GM21526 (cell line): ENCODE measurements around the gene PRG3.

Experiments used
- ATAC-seq: cut with Tn5 transposase; IDR thresholded peaks from one replicate; pipeline ENCODE4 v1.9.1; 2021; ENCODE audit warnings: moderate library complexity; ENCODE audit not compliant: unreplicated experiment, low FRiP score

Gene PRG3

DNA sequence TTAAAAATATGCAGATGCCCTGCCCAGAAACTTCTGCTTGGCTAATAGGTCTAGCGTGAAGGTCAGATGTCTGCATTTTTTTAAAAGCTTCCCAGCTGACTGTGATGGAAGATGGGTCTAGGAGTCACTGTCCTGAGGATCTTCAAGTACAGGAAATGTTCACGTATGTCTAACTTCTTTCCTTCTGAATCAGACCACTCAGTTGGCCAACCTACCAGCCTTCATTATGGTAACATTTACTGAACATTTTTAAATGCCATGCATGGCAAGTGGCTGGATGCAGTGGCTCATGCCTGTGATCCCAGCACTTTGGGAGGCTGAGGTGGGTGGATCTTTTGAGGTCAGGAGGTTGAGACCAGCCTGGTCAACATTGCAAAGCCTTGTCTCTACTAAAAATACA lies 10.6 kb upstream of the PRG3 start:
- no peak for ATAC-seq

DNA sequence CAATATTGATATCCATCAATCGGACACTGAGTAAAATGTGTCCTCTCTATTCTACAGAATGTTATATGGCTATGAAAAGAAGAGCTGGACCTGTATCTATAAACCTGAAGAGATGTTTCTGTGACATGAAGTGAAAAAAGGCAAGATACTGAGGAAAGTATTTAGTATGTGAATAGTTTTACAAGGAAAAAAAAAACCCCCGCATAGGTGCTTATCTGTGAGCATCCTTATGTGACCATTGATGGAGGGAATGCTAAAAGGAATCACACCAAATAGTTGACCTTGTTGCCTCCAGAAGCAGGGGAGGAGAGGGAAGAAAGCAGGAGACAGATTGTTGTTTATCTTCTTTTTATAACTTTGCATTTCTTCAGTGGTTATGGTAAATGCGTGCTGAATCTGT lies 10.2 kb upstream of the PRG3 start:
- no peak for ATAC-seq

DNA sequence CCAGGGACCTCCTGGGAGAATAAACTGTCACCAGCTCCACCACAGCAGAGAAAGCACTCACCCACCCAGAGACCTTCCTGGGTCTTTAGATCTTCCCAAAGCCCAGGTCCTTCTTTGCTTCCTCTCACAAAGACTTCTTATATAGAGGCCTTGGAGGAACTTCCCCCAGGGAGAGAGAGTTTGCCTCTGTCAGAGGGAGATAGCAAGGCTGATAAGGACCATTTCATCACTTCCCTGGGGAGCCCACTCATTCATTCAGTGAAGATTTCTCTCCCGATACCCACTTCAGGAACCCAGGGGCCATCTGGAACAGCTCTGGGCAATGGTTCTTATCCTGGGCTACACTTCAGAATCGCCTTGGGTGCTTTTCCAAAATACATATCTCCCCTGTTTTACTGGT lies 9.6 kb upstream of the PRG3 start, which contains the start of gene PRG2:
TSS of gene PRG2 (minus strand) at position 116 of the 400 bp plus-strand sequence. CDS start 706 bp downstream, outside the sequence.
- no peak for ATAC-seq

DNA sequence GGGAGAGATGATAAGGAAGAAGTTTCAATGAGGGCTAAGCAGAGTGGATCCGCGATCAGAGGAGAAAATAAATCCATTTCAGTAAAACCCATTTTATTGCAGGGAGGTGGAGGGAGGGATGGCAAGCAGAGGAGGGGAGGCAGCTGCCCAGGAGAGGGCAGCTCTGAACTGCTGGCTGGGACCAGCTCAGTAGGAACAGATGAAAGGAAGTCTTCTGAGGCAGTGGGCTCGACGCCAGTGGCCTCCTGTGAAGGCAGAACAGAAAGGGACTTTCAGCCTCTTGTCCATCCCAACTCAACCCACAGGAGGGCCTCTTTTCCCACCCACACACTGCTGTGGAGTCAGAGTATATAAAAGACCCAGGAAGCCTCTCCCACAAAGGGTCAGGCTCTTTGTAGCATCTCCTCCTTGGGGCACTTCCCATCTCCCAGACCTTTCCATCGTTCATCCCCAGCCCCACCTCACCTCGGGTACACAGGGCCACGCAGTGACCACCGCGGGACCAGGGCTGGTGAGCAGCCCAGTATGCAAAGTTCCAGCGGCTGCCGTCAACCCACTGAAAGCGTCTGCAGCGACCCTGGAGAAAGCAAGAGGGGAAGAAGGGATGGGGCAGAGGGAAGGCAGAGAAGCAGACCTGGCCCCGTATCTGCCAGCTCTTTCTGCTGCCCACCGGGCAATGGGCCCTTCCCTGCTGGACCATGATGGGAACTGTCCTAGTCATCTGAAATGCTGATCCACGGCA lies 6.5 kb upstream of the PRG3 start:
- no peak for ATAC-seq

DNA sequence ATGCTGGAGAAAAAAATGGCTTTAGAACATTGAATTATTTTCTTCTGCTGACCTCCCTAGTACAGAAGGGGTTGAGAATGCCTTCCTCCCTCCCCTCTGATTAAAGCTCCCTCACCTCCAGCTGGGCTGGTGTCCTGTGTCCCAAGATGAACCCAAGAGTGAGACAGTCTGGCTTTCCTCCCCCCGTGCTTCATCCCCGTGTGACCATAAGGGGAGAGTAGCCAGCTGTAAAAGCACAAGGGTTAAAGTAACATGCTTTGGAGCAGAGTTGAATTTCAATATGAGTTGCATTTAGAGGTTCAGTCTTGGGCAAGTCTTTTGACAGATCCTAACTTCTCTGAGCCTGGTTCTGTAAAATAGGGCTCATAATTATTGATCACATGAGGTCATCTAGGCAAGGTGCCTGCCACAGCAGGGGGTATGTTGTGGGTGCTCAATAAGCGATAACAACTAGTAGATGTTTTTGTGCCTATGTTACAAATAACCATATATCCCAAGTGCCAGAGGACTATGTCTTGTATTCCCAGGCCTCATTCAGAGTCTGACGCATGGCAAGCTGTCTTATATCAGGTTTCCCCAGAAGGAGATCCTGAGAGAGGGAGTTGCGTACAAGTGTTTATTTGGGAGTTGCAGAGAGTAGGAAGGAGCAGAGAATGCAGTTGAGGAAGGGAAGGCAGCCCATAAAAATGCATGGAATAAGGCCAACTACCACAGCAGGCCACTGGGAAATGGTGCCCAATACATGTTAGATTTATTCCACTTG lies 5.4 kb upstream of the PRG3 start:
- no peak for ATAC-seq

DNA sequence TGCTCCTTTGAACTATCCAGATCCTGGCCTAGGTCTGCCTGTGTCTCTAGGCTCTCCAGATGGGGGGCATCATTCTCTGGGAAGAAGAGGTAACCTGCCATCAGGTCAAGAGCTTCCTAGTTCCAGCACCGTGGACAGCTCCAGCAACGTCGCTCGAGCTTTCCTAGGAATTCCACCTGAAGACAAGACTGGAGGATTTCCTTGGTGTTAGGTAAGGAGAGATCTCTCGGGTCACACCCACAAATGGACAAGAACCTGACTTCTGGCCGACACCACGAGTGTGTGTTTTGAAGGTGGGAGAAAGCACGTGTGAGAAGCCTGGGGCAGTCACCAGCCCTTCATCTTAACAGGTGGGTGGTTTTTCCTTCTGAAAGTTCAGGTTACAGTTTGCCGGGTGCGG lies 1.2 kb downstream of the PRG3 start:
- ATAC-seq, result no peak

DNA sequence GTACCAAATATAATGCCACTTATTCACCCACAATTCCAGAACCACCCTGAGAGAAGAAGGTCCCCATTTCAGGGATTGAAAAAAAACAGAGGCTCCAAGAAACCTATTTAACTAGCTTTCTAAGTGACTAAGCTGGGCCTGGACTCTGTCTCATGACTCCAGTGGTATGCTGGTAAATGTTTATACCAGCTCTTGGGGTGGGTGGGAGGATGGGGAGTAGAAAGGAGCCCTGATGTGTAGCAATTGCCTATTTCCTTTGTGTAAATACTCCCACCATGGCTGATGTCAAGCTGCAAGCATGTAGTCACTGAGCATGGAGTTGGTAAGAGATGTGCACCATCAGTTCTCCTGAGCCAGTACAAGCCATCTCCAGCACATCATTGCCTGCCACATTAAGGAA lies 2.8 kb downstream of the PRG3 start:
- no peak for ATAC-seq

DNA sequence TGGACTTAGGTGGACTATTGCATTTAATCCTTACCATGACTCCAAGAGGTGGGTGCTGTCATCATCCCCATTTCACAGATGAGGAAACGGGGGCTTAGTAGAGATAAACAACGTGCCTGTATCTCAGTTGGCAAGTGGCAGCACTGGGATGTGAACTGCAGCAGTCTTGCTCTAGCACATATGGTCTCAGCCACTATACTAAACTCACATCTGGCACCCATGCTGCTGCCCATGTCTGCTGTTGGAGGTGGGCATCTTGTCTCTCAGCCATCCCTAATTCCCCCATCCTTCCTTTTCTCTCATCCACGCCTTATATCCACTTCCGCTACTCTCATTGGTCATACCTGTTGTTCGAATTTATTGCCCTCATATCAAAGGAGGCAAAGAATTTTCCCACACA lies 3.8 kb downstream of the PRG3 start:
- no peak for ATAC-seq

DNA sequence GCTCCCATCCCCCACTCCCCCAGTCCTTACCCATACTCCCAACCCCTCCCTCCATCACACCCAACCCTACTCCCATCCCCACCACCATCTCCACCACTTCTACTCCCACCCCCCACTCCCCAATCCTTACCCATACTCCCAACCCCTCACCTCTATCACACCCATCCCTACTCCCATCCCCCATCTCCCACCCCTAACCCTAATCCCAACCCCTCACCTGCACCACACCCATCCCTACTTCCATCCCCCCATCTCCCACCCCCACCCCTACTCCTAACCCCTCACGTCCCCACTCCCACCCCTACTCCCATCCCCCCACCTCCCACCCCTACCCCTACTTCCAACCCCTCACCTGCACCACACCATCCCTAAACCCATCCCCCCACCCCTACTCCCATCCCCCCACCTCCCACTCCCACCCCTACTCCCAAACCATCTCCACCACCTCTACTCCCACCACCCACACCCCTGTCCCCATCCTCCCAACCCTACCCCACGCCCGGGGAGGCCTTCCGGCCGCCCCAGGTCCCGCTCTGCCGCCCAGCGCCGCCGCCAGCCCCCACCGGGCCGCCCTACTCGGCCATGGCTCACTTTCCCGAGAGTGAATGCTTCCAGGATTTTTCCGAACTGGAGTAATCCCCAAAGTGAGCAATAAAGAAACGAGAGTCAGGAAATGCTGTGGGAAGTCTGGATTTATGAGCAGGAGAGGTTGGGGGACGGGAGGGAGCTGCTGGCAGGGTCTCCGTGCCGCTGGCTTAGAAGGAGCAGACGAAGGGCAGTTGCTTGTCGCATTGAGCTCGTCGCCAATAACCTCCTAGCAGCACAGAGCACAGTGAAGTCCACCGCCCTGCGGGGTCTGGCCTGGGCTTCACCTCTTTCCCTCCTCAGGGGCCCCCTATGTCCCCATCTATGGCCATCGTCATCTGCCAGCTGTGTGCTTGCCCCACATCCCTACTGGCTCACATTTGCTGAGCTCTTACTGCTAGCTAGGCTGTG lies 4.6 kb downstream of the PRG3 start:
- no peak for ATAC-seq

DNA sequence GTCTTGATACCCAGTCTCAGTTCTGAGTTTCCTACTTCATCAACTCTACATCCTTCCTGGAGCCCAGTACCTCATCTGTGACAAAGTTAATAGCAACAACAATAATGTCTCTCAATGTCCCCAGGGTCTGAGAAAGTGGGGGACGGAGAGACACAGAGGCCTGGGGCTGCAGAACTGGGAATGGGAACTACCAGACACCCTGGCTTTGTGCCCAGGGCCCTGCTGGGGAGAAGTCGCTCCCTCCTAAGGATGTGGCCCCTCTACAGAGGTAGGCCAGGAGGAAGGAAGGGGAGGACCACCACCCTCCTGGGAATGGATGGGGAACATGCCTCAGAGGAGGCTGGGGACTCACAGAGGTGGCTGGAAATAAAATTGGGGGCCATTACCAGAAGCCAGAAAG lies 5.5 kb downstream of the PRG3 start:
- no peak for ATAC-seq

DNA sequence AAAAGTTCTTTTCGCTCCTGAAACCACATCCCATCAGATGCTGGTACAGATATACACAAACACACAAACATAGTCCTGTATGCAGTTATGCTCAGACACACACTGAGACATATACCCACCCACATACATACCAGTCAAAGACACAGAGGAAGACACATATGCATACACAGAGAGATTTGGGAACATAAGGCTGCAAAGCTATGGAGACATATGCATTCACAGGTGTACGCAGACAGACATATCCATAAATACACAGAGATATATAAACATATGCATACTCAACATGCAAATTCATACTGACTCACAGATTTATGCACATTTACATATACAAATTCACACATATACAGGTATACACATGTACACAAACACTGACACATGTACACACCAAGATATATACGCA lies 6.0 kb downstream of the PRG3 start:
- ATAC-seq, result no peak

DNA sequence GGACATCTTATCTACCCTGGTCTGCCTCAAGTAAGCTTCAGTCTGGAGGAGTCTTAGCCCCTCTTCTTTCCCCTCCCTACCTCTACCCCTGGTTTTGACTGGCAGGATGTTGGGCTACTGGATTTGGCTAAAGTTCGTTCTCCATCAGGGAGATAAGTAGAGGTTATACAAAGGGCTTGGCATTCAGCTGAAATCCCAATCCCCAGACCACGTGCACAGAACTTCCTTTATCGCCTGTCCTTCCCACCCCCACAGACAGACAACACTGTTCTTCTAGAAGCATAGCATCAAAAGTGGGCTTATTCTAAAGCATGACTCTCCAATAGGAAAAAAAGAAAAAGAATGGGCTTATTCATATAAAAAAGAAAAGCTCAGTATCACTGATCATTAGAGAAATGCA lies 7.8 kb downstream of the PRG3 start:
- ATAC-seq, result no peak

DNA sequence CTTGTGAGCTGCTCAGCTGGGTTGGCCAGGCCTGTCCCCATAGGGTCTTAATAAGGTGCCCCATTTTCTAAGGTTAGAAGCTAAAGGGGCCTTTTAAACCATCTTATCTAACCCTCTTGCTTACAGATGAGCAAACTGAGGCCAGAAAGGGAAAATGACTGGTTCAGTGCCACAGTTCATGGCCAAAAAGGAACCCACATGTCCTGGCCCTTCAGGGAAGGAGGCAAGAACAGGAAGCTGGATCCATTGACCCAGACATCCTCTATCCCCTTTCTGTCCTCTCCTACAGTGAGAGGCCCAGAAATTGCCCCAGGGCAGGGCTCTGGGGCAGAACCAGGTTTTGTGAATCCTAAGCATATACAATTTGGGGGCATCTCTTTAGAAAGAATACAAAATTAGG lies 10.0 kb downstream of the PRG3 start:
- no peak for ATAC-seq

DNA sequence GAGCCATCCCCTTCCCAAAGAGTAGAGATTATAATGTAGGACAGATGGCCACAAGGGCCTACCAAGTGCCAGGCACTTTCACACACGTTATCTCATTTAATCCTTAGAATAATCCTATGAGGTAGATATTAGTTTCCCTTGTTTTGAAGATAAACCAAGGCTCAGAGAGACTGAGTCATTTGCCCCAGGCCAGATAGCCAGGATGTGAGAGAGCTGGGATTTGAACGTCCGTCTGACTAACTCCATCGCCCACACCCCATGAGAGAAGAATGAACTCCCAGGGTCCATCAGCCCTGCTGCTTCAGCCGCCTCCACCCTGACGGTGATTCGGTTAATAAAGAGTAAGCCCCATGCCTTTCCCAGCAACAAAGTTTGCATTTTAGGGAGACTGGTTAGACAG lies 10.7 kb downstream of the PRG3 start:
- no peak for ATAC-seq

DNA sequence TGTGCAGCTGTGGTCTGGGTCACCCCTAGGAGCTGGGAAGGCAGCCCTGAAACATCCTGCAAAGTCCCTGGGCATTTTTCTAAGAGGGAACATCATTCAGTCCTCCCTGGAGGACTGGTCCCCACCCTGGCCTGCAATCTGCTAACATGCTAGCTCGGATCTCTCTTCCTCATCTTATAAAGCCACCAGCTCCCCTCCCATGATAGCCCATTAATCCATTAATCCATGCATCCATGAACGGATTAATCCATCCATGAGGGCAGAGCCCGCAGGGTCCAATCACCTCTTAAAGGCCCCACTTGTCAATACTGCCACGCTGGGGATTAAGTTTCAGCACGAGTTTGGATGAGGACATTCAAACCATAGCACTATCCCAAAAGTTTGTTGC lies 12.1 kb downstream of the PRG3 start:
- no peak for ATAC-seq

DNA sequence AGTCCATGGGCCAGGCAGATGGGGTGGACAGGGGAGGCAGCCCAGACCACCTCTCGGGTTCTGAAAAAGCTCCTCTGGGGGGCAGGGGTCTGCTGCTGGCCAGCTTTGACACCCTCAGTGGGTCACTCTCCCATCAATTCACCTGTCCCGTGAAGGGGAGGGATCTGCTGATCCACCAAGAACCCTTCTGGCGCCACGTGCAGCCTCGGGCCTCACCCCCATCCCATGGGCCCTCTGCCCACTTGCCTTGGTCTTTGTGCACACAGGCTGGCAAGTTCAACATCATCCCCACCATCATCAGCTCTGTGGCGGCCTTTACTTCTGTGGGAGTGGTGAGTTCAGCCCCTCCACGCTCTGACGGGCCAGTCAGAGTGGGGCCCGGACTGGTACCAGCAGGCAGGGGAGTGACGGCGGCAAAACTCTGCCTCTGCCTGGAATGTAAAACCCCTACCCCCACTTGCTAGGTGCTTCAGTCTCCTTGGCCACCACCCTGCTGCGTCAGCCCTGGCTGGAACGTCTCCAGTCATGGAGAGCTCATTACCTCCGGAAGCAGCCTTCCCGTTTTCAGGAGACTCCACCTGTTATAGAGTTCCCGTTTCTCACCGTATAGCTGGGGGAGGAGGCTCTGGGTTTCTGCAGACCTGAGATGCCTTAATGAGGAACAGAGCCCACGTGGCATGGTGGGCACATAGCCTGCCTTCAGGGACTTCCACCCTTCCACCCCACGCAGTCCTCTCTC lies 12.7 kb downstream of the PRG3 start:
- ATAC-seq, result no peak

DNA sequence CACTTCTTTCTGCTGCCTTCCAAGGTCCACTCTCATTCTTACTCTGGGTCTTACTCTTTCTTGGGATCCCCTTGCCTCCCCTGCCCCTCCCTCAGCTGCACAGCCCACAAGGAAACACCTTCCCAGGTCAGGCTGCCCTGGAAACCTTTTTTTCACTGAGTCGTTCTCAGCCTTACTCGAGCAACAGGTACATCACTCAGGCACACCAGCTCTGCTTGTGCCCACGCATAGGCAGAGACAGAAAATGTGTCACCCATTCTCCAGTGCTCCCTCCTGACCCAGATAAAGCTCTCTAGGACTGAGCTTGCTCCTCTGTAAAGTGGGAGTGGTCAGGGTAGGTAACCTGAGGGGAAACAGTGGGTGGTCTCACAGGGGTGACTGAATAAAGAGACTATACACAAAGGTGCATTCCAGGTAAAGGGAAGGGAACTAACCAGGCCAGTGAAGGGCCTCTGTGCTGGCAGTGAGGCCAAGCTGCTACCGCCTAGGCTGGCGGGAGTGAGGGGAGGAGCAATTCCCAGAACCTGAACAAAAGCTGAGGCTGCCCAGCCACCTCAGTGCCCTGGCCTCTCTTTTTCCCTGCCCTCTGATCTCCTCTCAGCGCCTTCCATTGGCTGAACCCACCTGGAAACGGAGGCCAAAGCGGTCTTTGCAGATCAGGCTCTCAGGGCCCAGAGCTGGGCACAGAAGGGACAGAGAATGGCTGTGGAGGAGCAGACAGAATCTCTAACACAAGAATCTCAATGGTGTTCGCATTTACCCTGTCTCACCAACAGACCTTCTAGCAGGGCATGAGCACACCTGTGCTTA lies 15.9 kb downstream of the PRG3 start:
- no peak for ATAC-seq

DNA sequence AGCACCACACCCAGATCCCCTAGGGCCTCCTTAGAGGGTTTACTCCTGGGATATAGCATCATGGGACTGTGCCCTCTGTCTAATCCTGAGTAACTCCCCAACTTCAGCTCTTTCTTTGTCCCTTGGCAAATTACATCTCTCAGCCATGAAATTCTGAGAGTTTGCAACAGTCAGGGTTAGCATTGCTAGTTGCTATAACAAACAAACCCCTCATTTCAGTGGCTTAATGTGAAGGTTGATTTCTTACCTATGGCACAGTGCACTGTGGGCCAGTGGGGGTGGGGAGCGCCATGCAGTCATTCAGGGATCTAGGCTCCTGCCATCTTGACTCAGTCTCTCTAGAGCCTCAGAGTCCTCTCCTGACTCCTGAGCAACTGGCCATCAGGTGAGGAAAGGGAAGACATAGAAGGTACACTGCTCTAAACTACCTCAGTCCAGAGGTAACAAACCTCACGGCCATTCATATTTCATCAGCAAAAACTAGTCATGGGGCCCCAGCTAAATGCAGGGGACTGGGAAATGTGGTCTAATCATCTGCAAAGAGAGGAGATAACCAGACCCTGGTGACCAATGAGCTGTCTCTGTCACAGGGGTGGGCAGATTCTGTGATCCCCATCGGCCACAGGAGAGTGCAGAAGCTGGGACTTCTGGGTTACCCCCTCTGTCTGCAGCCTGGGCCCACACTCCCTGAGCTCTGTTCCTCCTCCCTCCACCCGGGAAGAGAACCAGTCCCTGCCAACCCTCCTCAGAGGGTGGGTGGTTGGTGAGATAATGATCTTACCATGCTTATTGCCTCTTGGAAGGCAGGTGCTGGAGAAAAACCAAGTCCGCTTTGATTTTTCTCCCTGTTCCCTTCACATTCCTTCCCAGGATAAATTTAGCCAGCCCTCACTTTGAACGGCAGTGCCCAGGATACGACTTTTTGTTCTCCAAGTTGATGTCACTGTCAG lies 17.5 kb downstream of the PRG3 start:
- no peak for ATAC-seq
